Renal cortex interstitium (tissue), 11 donors: ENCODE data around the gene E2F4. TPM values are rescaled to one million over a fixed set of nuclear protein-coding genes. Genes with fewer than 3 reads are reported as not detected.
A peak's percentile ranks its signal among the peaks of the same experiment; 100 is the strongest.

Experiments
- DNase-seq, 11 donors: peaks; one replicate each; pipeline ENCODE4 v3.0.0-alpha.2; 2013; ENCODE audit warnings: low read depth in 9 of 11, low spot score in 4 of 11; ENCODE audit errors: extremely low read depth in 1 of 11
- polyA plus RNA-seq, 3 donors: library from polyadenylated mRNA; unstranded; fragments of 120-200 nt; gene quantifications; one replicate each; pipeline ENCODE4 v1.2.1, GENCODE V29; 2013; ENCODE audit not compliant: insufficient read length in 3 of 3

E2F4 gene
- polyA plus RNA-seq, 3 donors, result 50.9 to 67.2 (median 59.5) TPM

DNA sequence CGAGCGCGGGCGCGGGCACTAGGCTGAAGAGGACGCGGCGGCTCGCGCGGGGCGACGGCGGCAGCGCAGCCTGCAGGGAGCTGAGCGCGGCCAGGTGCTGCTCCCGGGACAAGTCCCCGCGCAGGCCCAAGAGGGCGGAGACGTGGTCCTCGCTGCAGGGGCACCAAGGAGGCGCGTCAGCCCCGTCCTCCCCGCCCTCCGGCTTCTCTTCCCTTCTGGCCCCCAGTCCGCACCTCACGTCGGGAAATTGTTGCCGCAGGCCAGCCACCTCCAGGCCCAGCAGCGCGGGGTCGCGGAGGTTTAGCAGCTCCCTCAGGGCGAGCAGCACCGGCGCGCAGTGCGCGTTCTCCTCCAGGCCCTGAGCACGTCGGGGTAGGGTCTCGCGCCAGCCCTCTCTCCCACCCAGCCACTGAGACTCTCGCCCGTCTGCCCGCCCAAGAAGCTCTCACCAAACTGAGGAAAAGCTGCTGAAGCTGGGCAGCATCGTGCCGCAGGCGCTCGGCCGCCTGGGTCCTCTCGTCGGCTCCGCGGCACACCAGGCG lies 7.4 kb upstream of the E2F4 start:
- DNase-seq, result no peak

- peak in 10 of 11 donors; percentile 79 to 91 (median 84) for DNase-seq
These were observed 6.8 kb upstream of the E2F4 start for GRCh38 chr16:67184995-67185650.

DNA sequence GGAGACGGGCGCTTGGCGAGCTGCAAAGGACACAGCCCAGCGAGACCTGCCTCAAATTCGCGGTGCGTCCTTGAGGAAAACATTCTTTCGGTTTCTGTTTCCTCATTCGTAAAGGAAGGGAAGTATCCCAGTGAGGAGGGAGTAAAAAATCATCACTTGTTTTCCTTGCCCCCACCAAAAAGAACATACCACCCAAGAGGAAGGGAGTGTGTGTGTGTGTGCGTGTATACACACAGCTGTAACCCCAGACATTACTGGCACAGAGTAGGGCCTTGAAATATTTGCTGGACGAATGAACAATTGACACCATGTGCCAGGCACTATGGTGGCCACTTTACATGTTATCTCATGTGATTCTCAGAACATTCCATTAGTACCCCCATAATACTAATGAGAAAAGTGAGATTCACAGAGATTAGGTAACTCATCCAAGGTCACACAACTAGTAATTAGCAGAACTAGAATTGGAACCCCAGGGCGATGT lies 6.3 kb upstream of the E2F4 start:
- DNase-seq, result no peak

DNA sequence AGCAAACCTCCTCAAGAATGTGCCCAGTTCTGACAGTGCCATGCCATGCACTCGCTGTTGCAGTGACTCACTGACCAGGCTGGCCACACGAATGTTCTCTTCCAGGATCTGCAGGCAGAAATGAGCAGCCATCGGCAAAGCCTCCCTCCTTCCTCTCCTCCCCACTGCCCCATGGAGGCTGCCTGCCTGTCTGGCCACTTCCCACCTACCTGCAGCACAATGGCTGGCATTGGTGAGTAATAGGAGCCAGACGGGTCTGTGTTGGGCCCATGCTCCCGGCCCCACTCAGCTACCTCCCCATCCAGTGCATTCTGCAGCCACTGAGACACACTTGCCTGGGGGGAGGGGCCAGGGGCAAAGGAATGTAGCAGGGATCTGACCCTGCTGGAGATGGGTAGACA lies 5.4 kb upstream of the E2F4 start:
- DNase-seq, result no peak

DNA sequence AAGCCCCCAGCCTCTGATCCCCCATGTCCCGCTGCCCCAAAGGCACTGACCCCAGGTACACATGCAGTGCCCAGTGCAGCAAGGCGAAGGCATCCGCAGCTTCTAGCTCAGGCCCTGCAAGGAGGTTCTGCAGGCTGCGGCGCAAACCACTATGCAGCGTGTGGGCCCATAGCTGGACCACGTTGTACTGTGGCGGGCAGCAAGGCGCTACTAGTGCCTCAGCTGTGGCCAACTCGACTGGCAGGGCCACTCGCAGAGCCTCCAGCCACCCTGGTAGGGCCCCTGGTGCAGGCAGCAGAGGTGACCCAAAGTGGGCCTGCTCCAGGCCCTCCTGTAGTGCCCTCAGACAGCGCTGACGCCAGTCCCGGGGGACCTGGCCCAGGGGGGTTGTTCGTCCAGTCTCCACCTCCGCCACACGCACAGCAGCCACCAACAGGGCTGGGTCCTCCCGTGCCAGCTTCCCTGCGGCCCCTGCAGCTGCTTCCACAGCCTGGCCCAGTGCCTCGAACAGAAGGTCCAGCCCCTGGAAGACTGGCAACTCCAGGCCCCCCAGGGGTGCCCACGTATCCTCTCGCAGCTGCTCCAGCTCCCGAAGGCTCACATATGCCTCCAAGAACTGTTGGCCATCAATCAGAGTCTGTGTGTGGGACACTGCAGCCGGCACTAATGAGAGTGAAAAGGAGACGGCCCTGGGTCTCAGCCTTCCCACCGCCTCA lies 4.6 kb upstream of the E2F4 start:
- DNase-seq, result no peak

- DNase-seq, result no peak
These were observed 3.6 kb upstream of the E2F4 start for GRCh38 chr16:67188323-67188722.

GRCh38 chr16:67188798-67189197 lies 3.2 kb upstream of the E2F4 start:
- DNase-seq, result no peak

DNA sequence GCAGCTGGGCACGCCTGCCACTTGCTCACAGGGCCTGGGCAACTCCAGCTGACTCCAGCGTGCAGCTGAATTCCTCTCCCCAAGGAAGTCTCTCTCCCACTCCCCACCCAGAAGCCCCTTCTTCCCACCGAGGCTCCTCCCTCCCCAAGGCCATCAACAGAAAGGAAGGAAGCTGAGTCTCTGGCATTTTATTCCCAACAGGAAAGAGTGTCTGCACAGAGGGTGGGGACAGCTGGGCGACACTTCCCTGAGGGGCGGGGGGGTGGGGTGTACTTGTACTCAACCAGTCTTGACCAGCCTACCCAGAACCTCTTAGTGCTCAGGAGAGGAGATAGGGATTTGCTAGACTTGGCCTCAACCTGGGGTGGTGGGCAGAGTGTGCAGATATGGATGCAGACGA lies 1.9 kb upstream of the E2F4 start, which contains the start of gene EXOC3L1:
Gene EXOC3L1 (minus strand): TSS at position 96 of the 400 bp plus-strand sequence. CDS start 460 bp downstream, outside the sequence.
- DNase-seq, result no peak

GRCh38 chr16:67190448-67191399 lies 1.2 kb upstream of the E2F4 start:
- no peak for DNase-seq

- no peak for DNase-seq
These were observed 452 bp upstream of the E2F4 start for GRCh38 chr16:67191411-67191994.

- DNase-seq, result no peak
These were observed 916 bp downstream of the E2F4 start for GRCh38 chr16:67192781-67193361.

GRCh38 chr16:67193536-67193935 lies 1.6 kb downstream of the E2F4 start:
- DNase-seq, result no peak

DNA sequence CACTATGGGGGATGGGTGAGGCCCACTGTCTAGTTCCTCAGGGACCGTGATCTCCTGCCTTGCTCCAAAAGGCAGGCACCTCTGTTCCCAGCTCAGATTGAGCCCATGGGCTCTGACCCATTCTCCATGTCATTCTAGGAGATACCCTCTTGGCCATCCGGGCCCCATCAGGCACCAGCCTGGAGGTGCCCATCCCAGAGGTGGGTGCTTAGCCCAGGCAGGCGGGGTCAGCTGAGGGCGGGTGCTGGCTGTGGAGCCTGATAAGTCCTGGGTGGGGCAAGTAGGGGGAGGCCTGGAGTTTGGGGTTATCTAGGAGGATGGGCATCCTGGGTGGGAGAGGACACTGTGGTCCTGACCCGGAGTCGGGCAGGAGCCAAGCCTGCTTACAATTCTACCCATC lies 2.3 kb downstream of the E2F4 start:
- no peak for DNase-seq

DNA sequence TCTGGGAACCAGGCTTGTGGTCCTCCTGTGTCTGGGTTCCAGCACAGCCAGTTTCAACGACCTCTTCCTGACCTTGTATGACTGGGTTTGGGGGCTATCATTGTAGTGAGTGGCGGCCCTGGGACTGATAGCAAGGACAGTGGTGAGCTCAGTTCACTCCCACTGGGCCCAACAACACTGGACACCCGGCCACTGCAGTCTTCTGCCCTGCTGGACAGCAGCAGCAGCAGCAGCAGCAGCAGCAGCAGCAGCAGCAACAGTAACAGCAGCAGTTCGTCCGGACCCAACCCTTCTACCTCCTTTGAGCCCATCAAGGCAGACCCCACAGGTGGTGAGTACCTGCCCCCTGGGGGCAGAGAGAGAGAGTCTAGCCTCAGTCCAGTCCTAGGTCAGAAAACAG lies 3.7 kb downstream of the E2F4 start:
- DNase-seq, result no peak

DNA sequence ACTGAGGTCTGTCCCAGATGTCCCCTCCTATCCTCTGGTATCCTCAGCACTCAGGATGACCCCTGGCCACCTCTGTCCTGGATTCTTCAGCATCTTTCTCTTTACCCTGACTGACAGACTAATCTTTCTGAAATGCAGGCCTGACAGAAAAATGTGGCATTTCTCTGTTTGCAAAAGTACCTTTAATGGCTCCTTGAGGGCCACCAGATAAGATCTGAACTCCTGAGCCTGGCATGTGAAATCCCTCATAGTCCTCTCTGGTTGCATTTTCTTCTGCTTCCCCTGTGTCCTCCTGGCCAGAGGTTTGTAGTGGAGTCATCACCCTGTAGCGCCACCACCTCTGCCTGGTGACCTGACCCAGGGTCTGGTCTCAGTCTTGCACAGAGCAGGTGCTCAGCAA lies 4.9 kb downstream of the E2F4 start:
- no peak for DNase-seq

- no peak for DNase-seq
These were observed 5.7 kb downstream of the E2F4 start for GRCh38 chr16:67197704-67198103.

- no peak for DNase-seq
These were observed 6.3 kb downstream of the E2F4 start for GRCh38 chr16:67198238-67198734.

- no peak for DNase-seq
These were observed 7.3 kb downstream of the E2F4 start, which contains the start of gene ELMO3 for GRCh38 chr16:67199011-67199807. Gene ELMO3, plus strand, starts transcription at chr16:67199131. Its CDS starts 196 bp downstream, at chr16:67199327.
